Hepatocyte (in vitro differentiated cells): Measurements from ENCODE around the gene GRM8. TPM values are rescaled to one million over a fixed set of nuclear protein-coding genes. Genes with fewer than 3 reads are reported as not detected.

ENCODE experiments used
- DNase-seq: peaks from one replicate; pipeline ENCODE4 v3.0.0-alpha.2; 2016; ENCODE audit warnings: low spot score
- H2AFZ ChIP-seq: fragments of 200-600 bp; sonication (generic); 2 replicates; pipeline ENCODE4 v1.6.0; 2016; ENCODE audit warnings: antibody characterized with exemption, mild to moderate bottlenecking
- H3K27ac ChIP-seq: fragments of 200-600 bp; sonication (generic); 2 replicates; pipeline ENCODE4 v1.5.1; 2016; ENCODE audit warnings: mild to moderate bottlenecking
- H3K27me3 ChIP-seq: fragments of 200-600 bp; sonication (generic); 2 replicates; pipeline ENCODE4 v1.6.1; 2016
- H3K36me3 ChIP-seq: fragments of 200-600 bp; sonication (generic); replicated peaks from 2 replicates; pipeline ENCODE4 v1.5.1; 2016; ENCODE audit warnings: low read depth; ENCODE audit not compliant: insufficient read depth
- H3K4me1 ChIP-seq: fragments of 200-600 bp; sonication (generic); 2 replicates; pipeline ENCODE4 v1.5.1; 2016; ENCODE audit warnings: mild to moderate bottlenecking, moderate library complexity; ENCODE audit not compliant: insufficient read depth
- H3K4me2 ChIP-seq: fragments of 200-600 bp; sonication (generic); 2 replicates; pipeline ENCODE4 v1.6.0; 2016
- H3K4me3 ChIP-seq: fragments of 200-600 bp; sonication (generic); 2 replicates; pipeline ENCODE4 v1.5.1; 2016; ENCODE audit warnings: mild to moderate bottlenecking
- H3K79me2 ChIP-seq: fragments of 200-600 bp; sonication (generic); 2 replicates; pipeline ENCODE4 v1.6.0; 2017; ENCODE audit warnings: mild to moderate bottlenecking
- H3K9me2 ChIP-seq: fragments of 200-600 bp; sonication (generic); replicated peaks from 2 replicates; pipeline ENCODE4 v1.6.0; 2017; ENCODE audit warnings: mild to moderate bottlenecking; ENCODE audit not compliant: insufficient read depth
- H3K9me3 ChIP-seq: fragments of 200-600 bp; sonication (generic); 2 replicates; pipeline ENCODE4 v1.5.1; 2016; ENCODE audit warnings: low read depth, mild to moderate bottlenecking
- H4K20me1 ChIP-seq: fragments of 200-600 bp; sonication (generic); 2 replicates; pipeline ENCODE4 v1.6.0; 2016; ENCODE audit warnings: mild to moderate bottlenecking; ENCODE audit not compliant: insufficient read depth, poor library complexity, severe bottlenecking
- CTCF ChIP-seq: fragments of 200-600 bp; sonication (generic); IDR thresholded peaks from 2 replicates; pipeline ENCODE4 v1.5.1; 2016; ENCODE audit warnings: antibody characterized with exemption, mild to moderate bottlenecking; ENCODE audit not compliant: poor library complexity
- EZH2 ChIP-seq: fragments of 200-600 bp; sonication (generic); IDR thresholded peaks from 2 replicates; pipeline ENCODE4 v1.6.1; 2016; ENCODE audit warnings: antibody characterized with exemption, mild to moderate bottlenecking, borderline replicate concordance
- EZH2phosphoT487 ChIP-seq: fragments of 200-600 bp; sonication (generic); IDR thresholded peaks from one replicate; pipeline ENCODE4 v1.6.1; 2018; ENCODE audit warnings: antibody characterized with exemption, mild to moderate bottlenecking, low read depth, moderate library complexity; ENCODE audit not compliant: unreplicated experiment, severe bottlenecking
- WGBS: methylation state at CpG from one replicate; pipeline ENCODE4 v1.1.6; 2016; ENCODE audit warnings: low lambda C conversion rate; ENCODE audit errors: missing lambda C conversion rate; 5-methylcytosine and 5-hydroxymethylcytosine counted together
- polyA plus RNA-seq: library from polyadenylated mRNA; unstranded; fragments of >200 nt; fragmentation: Nextera tagmentation; extraction: Ambion mirVana; gene quantifications from 2 replicates; pipeline ENCODE4 v1.2.1, GENCODE V29; 2016
- total RNA-seq: library from RNA; depleted of rRNA; stranded (reverse); fragments of >200 nt; gene quantifications from 2 replicates; pipeline ENCODE4 v1.2.3, GENCODE V29; 2014

The GRM8 gene
- 2.9 and 4.5 TPM in 2 replicates for total RNA-seq
- polyA plus RNA-seq: 0.62 and 0.96 TPM in 2 replicates

GRCh38 chr7:127252778-127253280 is at the start of gene GRM8:
TSS of gene GRM8 (minus strand) at chr7:127252941.
- Histone ChIP-seq H3K9me2 (no peaks in the 10 kb centered on the region), H4K20me1 (no peaks in the 10 kb centered on the region), H3K4me3 (peak within 1 kb of the TSS; percentile 86), H3K36me3 (no peaks in the 10 kb centered on the region), H3K4me1 (peaks cover 11% of the 10 kb centered on the region), H3K79me2 (no peaks in the 10 kb centered on the region), H2AFZ (peak within 1 kb of the TSS; percentile 99), H3K4me2 (peak within 1 kb of the TSS; percentile 99), H3K9me3 (no peaks in the 10 kb centered on the region), H3K27ac (no peak within 1 kb of the TSS), H3K27me3 (peaks cover 80% of the 10 kb centered on the region)
- DNase-seq: peak; percentile 61
- TF ChIP-seq CTCF: no peak
- TF ChIP-seq EZH2phosphoT487: peak; percentile 18
- 2% methylated on average over 54 of the region's 62 CpGs for WGBS

- no peak for DNase-seq
- 86% methylated on average over 1 of the region's 1 CpG for WGBS
- H3K9me2 ChIP-seq: no peaks in the 10 kb centered on the region
- H3K4me2 ChIP-seq: no peak overlapping the region
- TF ChIP-seq EZH2phosphoT487 (no peak), EZH2 (no peak), CTCF (no peak)
- H3K9me3 ChIP-seq: no peaks in the 10 kb centered on the region
- no peaks in the 10 kb centered on the region for H3K4me1 ChIP-seq
- H3K36me3 ChIP-seq: no peaks in the 10 kb centered on the region
- H3K79me2 ChIP-seq: no peaks in the 10 kb centered on the region
- no peak overlapping the region for H3K4me3 ChIP-seq
- no peak overlapping the region for H2AFZ ChIP-seq
- no peaks in the 10 kb centered on the region for H4K20me1 ChIP-seq
- no peak overlapping the region for H3K27ac ChIP-seq
- no peaks in the 10 kb centered on the region for H3K27me3 ChIP-seq
Observed at GRCh38 chr7:127290801-127291361, 38.1 kb upstream of the GRM8 start.

- Histone ChIP-seq H3K4me3 (no peak overlapping the region), H3K9me2 (no peaks in the 10 kb centered on the region), H3K27ac (no peak overlapping the region), H3K9me3 (no peaks in the 10 kb centered on the region), H4K20me1 (no peaks in the 10 kb centered on the region), H3K27me3 (no peaks in the 10 kb centered on the region), H3K36me3 (no peaks in the 10 kb centered on the region), H3K4me2 (no peak overlapping the region), H3K4me1 (no peaks in the 10 kb centered on the region), H2AFZ (no peak overlapping the region), H3K79me2 (no peaks in the 10 kb centered on the region)
- no peak for TF ChIP-seq EZH2phosphoT487
- no peak for TF ChIP-seq CTCF
- no peak for TF ChIP-seq EZH2
- WGBS: 82% methylated on average over 5 of the region's 5 CpGs
- DNase-seq: no peak
Observed at GRCh38 chr7:127290116-127290655, 37.4 kb upstream of the GRM8 start.
